Measurements from ENCODE around the gene GALNTL6. TPM values are rescaled to one million over a fixed set of nuclear protein-coding genes. Genes with fewer than 3 reads are reported as not detected.
"Not testable (repeated sequence)": the region's sequence is repeated elsewhere in the genome, so short reads cannot be mapped to it uniquely, and the experiment has no call there.

GALNTL6 gene
- total RNA-seq, 1 experiment from 2014 or later = not detected

DNA sequence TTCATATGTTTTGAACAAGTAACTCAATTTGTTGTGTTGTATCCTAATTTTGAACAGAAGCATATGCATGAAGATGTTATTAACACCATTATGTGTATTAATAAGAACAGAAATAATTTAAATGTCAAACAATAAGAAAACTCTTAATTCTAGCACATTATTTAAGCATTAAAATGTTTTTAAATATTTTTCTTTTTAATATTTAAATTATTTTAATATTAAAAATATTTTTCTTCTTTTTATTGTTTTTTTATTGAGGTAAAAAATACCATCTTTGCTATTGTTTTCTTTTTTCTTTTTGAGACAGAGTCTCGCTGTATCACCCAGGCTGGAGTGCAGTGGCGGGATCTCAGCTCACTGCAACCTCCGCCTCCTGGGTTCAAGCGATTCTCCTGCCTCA lies 914.4 kb downstream of the GALNTL6 start:
- Histone ChIP-seq H3K27ac (ENCODE audit: low read depth, low read length) (no peak overlapping the region), H2AFZ (ENCODE audit: low read depth, low read length, poor library complexity, severe bottlenecking) (no peak overlapping the region), H3K4me2 (ENCODE audit: low read length) (no peak overlapping the region), H3K4me3 (replicated peaks in 1 of 2; ENCODE audit: low read depth in 1 of 2, low read length in 2 of 2) (no peak overlapping the region), H3K9ac (ENCODE audit: low read length) (no peak overlapping the region), H4K20me1 (ENCODE audit: insufficient read depth) (no peaks in the 10 kb centered on the region), H3K36me3 (ENCODE audit: control insufficient read depth in 1 of 2, insufficient read depth in 2 of 2, low read length in 2 of 2) (no peaks in the 10 kb centered on the region), H3K9me2 (ENCODE audit: insufficient read depth) (no peaks in the 10 kb centered on the region), H3K79me2 (ENCODE audit: insufficient read depth, low read length) (no peaks in the 10 kb centered on the region), H3K27me3 (ENCODE audit: insufficient read depth, low read length) (no peaks in the 10 kb centered on the region), H3K4me1 (ENCODE audit: control insufficient read depth in 1 of 2, insufficient read depth in 2 of 2, low read length in 2 of 2) (no peaks in the 10 kb centered on the region), H3K9me3 (ENCODE audit: control insufficient read depth in 1 of 2, insufficient read depth in 1 of 2, low read depth in 1 of 2, low read length in 2 of 2) (no peaks in the 10 kb centered on the region)
- ATAC-seq (no peak), DNase-seq (ENCODE audit: low read depth, low spot score) (no peak)
- POLR2A ChIA-PET = no interaction called here
- no peak for TF ChIP-seq SIN3A (IDR thresholded peaks at IDR 0.05; ENCODE audit: low read depth)
- TF ChIP-seq, protein P1, sequence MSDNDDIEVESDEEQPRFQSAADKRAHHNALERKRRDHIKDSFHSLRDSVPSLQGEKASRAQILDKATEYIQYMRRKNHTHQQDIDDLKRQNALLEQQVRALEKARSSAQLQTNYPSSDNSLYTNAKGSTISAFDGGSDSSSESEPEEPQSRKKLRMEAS (IDR thresholded peaks at IDR 0.05) = no peak
- TF ChIP-seq, protein P2, sequence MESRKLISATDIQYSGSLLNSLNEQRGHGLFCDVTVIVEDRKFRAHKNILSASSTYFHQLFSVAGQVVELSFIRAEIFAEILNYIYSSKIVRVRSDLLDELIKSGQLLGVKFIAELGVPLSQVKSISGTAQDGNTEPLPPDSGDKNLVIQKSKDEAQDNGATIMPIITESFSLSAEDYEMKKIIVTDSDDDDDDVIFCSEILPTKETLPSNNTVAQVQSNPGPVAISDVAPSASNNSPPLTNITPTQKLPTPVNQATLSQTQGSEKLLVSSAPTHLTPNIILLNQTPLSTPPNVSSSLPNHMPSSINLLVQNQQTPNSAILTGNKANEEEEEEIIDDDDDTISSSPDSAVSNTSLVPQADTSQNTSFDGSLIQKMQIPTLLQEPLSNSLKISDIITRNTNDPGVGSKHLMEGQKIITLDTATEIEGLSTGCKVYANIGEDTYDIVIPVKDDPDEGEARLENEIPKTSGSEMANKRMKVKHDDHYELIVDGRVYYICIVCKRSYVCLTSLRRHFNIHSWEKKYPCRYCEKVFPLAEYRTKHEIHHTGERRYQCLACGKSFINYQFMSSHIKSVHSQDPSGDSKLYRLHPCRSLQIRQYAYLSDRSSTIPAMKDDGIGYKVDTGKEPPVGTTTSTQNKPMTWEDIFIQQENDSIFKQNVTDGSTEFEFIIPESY (IDR thresholded peaks at IDR 0.05; ENCODE audit: extremely low read depth, insufficient replicate concordance, low read length) = no peak
- TF ChIP-seq, protein P3, sequence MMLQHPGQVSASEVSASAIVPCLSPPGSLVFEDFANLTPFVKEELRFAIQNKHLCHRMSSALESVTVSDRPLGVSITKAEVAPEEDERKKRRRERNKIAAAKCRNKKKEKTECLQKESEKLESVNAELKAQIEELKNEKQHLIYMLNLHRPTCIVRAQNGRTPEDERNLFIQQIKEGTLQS (IDR thresholded peaks at IDR 0.05) = no peak
- no peak for TF ChIP-seq ELF1 (IDR thresholded peaks at IDR 0.05; ENCODE audit: borderline replicate concordance, low read depth)
- TF ChIP-seq, protein P4, sequence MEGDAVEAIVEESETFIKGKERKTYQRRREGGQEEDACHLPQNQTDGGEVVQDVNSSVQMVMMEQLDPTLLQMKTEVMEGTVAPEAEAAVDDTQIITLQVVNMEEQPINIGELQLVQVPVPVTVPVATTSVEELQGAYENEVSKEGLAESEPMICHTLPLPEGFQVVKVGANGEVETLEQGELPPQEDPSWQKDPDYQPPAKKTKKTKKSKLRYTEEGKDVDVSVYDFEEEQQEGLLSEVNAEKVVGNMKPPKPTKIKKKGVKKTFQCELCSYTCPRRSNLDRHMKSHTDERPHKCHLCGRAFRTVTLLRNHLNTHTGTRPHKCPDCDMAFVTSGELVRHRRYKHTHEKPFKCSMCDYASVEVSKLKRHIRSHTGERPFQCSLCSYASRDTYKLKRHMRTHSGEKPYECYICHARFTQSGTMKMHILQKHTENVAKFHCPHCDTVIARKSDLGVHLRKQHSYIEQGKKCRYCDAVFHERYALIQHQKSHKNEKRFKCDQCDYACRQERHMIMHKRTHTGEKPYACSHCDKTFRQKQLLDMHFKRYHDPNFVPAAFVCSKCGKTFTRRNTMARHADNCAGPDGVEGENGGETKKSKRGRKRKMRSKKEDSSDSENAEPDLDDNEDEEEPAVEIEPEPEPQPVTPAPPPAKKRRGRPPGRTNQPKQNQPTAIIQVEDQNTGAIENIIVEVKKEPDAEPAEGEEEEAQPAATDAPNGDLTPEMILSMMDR (IDR thresholded peaks at IDR 0.05 in 2 of 3, conservative IDR thresholded peaks at IDR 0.05 in 1 of 3; ENCODE audit: borderline replicate concordance in 1 of 3, insufficient read depth in 1 of 3, low read depth in 2 of 3, low read length in 2 of 3) = no peak
- TF ChIP-seq SP1 (IDR thresholded peaks at IDR 0.05; ENCODE audit: low read depth) = no peak
- no peak for TF ChIP-seq YY1 (IDR thresholded peaks at IDR 0.05; ENCODE audit: extremely low read depth, insufficient replicate concordance, low read depth, low read length)
- TF ChIP-seq EGR1 (IDR thresholded peaks at IDR 0.05; ENCODE audit: low read depth) = no peak
- TF ChIP-seq ZNF274 (IDR thresholded peaks at IDR 0.05; ENCODE audit: low read depth, low read length) = no peak
- RAD21 ChIA-PET (ENCODE audit: low non-redundant PET in 1 of 2, low total read pairs in 2 of 2, uncharacterized antibody in 2 of 2, unreplicated experiment in 2 of 2) = no interaction called here
- CTCF ChIA-PET = no interaction called here
- intact Hi-C loops (cut with micrococcal nuclease) = no loop called here
- BruUV-seq (replicated peaks) = no TSS peak

DNA sequence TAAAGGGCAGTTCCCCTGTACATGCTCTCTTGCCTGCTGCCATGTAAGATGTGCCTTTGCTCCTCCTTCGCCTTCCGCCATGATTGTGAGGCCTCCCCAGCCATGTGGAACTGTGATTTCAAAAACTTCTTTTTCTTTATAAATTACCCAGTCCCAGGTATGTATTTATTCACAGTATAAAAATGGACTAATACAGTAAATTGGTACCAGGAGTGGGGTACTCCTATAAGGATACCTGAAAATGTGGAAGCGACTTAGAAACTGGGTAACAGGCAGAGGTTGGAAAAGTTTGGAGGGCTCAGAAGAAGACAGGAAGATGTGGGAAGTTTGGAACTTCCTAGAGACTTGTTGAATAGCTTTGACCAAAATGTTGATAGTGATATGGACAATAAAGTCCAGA lies 920.4 kb downstream of the GALNTL6 start:
- H3K36me3 ChIP-seq (ENCODE audit: control insufficient read depth in 1 of 2, insufficient read depth in 2 of 2, low read length in 2 of 2); CTCF ChIA-PET; RAD21 ChIA-PET (ENCODE audit: low non-redundant PET in 1 of 2, low total read pairs in 2 of 2, uncharacterized antibody in 2 of 2, unreplicated experiment in 2 of 2); H3K9ac ChIP-seq (ENCODE audit: low read length); H3K4me3 ChIP-seq (replicated peaks in 1 of 2; ENCODE audit: low read depth in 1 of 2, low read length in 2 of 2); intact Hi-C loops (cut with micrococcal nuclease); H3K4me2 ChIP-seq (ENCODE audit: low read length); H3K9me2 ChIP-seq (ENCODE audit: insufficient read depth); H3K27me3 ChIP-seq (ENCODE audit: insufficient read depth, low read length); H3K79me2 ChIP-seq (ENCODE audit: insufficient read depth, low read length); BruUV-seq (replicated peaks); H3K4me1 ChIP-seq (ENCODE audit: control insufficient read depth in 1 of 2, insufficient read depth in 2 of 2, low read length in 2 of 2); DNase-seq (ENCODE audit: low read depth, low spot score); ATAC-seq; H3K27ac ChIP-seq (ENCODE audit: low read depth, low read length); H4K20me1 ChIP-seq (ENCODE audit: insufficient read depth); H2AFZ ChIP-seq (ENCODE audit: low read depth, low read length, poor library complexity, severe bottlenecking); H3K9me3 ChIP-seq (ENCODE audit: control insufficient read depth in 1 of 2, insufficient read depth in 1 of 2, low read depth in 1 of 2, low read length in 2 of 2); POLR2A ChIA-PET: not testable (repeated sequence)
